Stomach smooth muscle (tissue), 2 donors: ENCODE results near the gene PPCDC.

Experiments used
- H3K27ac ChIP-seq: one replicate; pipeline ENCODE4 v1.7.0; 2013; ENCODE audit warnings: mild to moderate bottlenecking, low read length, inconsistent platforms
- H3K27me3 ChIP-seq, 2 donors: one replicate each; pipeline ENCODE4 v1.7.0; 2013; ENCODE audit warnings: low read length in 2 of 2; ENCODE audit not compliant: insufficient read depth in 2 of 2, control insufficient read depth in 1 of 2
- H3K36me3 ChIP-seq, 2 donors: one replicate each; pipeline ENCODE4 v1.7.0; 2013; ENCODE audit warnings: low read length in 2 of 2; ENCODE audit not compliant: control insufficient read depth in 2 of 2, insufficient read depth in 2 of 2
- H3K4me1 ChIP-seq: one replicate; pipeline ENCODE4 v1.7.0; 2013; ENCODE audit warnings: low read length; ENCODE audit not compliant: control insufficient read depth, insufficient read depth
- H3K4me3 ChIP-seq, 2 donors: one replicate each; pipeline ENCODE4 v1.7.0; 2013; ENCODE audit warnings: low read length in 2 of 2
- H3K9ac ChIP-seq, 2 donors: one replicate each; pipeline ENCODE4 v1.7.0; 2013; ENCODE audit warnings: low read length in 2 of 2, mild to moderate bottlenecking in 1 of 2
- H3K9me3 ChIP-seq, 2 donors: one replicate each; pipeline ENCODE4 v1.7.0; 2013; ENCODE audit warnings: low read length in 2 of 2; ENCODE audit not compliant: control insufficient read depth in 2 of 2
- donor health status: healthy.
- donor health status: Pancreatic carcinoma.

PPCDC gene

DNA sequence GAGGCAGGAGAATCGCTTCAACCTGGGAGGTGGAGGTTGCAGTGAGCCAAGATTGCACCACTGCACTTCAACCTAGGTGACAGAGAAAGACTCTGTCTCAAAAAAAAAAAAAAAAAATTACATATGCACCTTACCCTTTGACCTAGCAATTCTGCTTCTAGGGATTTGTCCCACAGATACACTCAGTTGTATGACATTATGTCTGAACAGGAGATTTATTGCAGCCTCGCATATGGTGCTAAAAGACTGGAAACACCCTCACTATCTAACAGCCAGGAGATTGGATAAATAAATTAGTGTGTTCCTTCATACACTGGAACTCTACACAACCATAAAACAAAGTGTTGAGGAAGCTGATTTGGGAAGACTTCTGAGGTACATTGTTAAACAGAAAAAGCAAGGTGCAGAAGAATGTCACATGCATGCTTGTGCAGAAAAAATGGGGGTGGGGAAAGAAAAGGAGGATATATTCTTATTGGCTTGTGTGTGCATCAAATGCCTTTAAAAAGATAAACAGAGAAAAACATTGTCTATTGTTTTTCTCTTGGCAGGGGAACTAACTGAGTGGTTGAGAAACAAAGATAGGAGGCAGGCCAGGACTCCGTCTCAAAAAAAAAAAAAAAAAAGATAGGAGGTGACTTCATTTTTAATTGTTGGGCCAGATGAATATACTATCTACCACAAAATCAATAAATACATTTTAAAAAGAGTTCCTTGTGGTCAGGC, 30.9 kb downstream of the PPCDC start:
- no peak overlapping the region for H3K27ac ChIP-seq
- no peak overlapping the region for H3K9ac ChIP-seq
- no peaks in the 10 kb centered on the region for H3K36me3 ChIP-seq
- peaks cover 9% of the 10 kb centered on the region for H3K4me1 ChIP-seq
- H3K4me3 ChIP-seq = no peak overlapping the region
- no peaks in the 10 kb centered on the region for H3K9me3 ChIP-seq
- no peaks in the 10 kb centered on the region for H3K27me3 ChIP-seq

DNA sequence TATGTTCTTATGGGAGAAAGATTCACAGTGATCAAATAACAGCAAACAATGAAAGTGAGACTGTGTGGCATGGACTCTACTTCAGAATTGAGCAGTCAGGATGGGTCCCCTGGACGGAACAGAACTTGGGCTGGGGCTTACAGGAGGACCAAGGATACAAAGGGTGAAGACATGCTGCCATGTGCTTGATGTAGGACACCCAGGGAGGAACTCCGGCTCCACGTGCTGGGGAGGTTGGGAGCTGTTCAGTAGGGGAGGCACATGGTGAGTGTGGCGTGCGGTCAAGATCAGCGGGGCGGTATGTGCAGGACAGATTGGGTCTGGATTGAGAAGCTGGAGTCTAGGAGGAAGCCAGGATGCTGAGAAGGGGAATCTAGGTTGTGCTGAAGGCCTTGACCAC, 32.6 kb downstream of the PPCDC start:
- Histone ChIP-seq H3K9ac (no peak overlapping the region), H3K36me3 (no peaks in the 10 kb centered on the region), H3K27ac (no peak overlapping the region), H3K9me3 (no peaks in the 10 kb centered on the region), H3K4me3 (no peak overlapping the region), H3K4me1 (no peaks in the 10 kb centered on the region), H3K27me3 (no peaks in the 10 kb centered on the region)

DNA sequence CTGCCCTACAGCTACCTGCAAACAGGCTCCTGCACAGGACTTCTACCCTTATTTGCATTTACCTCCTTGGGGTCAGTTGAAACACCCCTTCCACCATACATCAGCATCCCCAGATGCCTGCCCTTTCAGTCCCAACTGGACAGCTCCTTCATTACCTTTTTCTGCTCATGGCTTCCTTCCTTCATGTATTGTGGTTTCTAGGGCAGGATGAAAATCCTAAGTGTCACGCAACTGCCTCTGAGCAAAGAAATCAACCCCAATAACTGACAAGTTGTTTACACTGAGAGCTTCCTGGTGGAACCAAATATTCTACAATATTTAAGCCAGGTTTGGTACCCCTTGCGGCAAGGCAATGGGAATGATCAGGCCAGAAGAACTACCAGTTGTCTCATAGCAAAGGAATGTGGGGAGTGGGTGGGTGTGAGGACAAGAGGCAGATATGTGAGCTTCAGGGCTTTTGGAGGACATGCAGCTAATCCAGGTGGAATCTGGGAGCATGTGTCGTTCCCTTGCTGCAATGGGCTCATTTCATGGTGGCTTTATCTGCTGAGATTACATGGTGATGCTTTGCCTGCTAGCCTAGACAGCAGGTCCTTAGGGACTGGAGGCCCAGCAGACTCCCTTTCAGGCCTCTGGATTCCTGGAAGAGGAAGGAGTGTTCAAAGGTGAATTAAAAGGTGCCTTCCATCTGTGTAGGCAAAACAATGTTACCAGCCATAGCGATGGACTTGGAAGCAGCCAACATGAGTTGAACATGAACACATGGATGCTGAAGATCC, 34.9 kb downstream of the PPCDC start:
- H3K9ac ChIP-seq = no peak overlapping the region
- H3K4me1 ChIP-seq = peaks cover 3% of the 10 kb centered on the region
- H3K36me3 ChIP-seq = no peaks in the 10 kb centered on the region
- H3K4me3 ChIP-seq = no peak overlapping the region
- no peaks in the 10 kb centered on the region for H3K27me3 ChIP-seq
- no peaks in the 10 kb centered on the region for H3K9me3 ChIP-seq
- H3K27ac ChIP-seq = no peak overlapping the region

DNA sequence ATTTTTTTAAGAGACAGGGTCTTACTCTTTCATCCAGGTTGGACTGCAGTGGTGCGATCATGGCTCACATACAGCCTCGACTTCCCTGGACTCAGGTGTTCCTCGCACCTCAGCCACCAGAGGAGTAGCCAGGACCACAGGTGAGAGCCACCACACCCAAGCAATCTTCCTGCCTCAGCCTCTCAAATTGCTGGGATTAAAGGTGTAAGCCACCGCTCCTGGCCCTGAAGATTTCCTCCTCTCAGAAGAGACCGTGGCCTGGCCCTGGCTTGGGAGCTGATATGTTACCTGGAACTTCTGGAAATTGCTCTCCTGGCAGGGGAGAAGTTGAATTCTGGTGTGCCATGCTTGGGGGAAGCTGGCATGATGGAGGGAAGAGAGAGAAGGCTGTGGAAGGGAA, 36.2 kb downstream of the PPCDC start:
- H3K27me3 ChIP-seq = no peaks in the 10 kb centered on the region
- no peak overlapping the region for H3K4me3 ChIP-seq
- peaks cover 3% of the 10 kb centered on the region for H3K4me1 ChIP-seq
- H3K36me3 ChIP-seq = no peaks in the 10 kb centered on the region
- no peak overlapping the region for H3K27ac ChIP-seq
- no peaks in the 10 kb centered on the region for H3K9me3 ChIP-seq
- H3K9ac ChIP-seq = no peak overlapping the region

DNA sequence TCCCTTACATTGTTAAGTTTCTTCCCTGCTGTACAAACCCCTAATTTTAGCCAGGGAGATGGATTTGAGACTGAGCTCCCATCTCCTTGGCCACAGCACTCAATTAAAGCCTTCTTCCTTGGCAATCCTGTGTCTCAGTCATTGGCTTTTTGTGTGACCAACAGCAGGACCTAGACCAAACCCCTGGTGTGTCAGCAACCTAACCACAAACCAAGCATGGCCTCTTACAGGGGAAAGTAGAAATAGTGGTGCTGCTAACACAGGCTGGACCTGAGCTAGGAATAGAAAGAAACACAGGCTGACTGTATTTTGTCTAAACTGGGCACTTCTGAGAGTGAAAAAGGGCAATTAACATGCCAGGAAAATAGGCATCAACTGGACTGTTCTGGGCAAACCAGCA, 37.9 kb downstream of the PPCDC start:
- Histone ChIP-seq H3K27ac (no peak overlapping the region), H3K9ac (no peak overlapping the region), H3K36me3 (no peaks in the 10 kb centered on the region), H3K4me1 (peaks cover 3% of the 10 kb centered on the region), H3K4me3 (no peak overlapping the region), H3K27me3 (no peaks in the 10 kb centered on the region), H3K9me3 (no peaks in the 10 kb centered on the region)

DNA sequence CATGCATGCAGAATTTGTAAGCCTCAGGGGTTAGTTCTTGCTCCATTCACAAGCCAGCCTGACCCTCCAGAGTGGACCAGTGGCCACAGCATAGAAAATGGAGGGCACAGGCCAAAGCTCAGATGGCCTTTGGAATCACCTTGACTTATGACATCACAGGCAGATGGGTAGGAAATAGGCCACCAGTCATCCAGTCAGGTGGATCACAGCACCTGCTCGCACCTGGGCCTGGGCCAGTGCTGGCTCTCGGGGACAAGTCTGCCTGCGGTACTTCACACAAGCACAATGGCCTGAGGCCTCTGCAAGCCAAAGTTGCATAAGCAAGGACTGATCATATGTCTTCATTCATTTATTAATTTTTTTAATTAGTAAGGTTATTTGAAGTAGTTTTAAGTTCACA, 39.3 kb downstream of the PPCDC start:
- H3K9ac ChIP-seq = no peak overlapping the region
- H3K27ac ChIP-seq = no peak overlapping the region
- peaks cover 0 to 5% of the 10 kb centered on the region in 2 donors for H3K9me3 ChIP-seq
- H3K4me1 ChIP-seq = peaks cover 3% of the 10 kb centered on the region
- no peaks in the 10 kb centered on the region for H3K36me3 ChIP-seq
- no peaks in the 10 kb centered on the region for H3K27me3 ChIP-seq
- H3K4me3 ChIP-seq = no peak overlapping the region

DNA sequence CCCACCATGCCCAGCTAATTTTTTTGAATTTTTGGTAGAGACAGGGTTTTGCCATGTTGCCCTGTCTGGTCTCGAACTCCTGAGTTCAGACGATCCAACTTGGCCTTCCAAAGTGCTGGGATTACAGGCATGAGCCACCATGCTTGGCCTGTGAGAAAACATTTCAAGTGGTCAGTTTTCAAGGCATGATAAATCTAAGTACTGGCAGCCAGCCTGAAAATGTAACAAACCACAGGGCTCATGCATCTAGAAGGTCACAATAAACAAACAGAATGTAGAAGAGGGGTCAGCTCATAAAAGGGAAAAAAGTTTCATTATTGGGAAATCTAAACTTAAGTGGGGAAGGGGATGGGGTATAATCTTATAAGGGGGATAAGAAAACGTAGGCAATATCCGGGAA, 39.9 kb downstream of the PPCDC start:
- H3K4me1 ChIP-seq = peaks cover 3% of the 10 kb centered on the region
- H3K4me3 ChIP-seq = no peak overlapping the region
- H3K27ac ChIP-seq = no peak overlapping the region
- no peak overlapping the region for H3K9ac ChIP-seq
- no peaks in the 10 kb centered on the region for H3K27me3 ChIP-seq
- H3K9me3 ChIP-seq = peaks cover 0 to 5% of the 10 kb centered on the region in 2 donors
- no peaks in the 10 kb centered on the region for H3K36me3 ChIP-seq

DNA sequence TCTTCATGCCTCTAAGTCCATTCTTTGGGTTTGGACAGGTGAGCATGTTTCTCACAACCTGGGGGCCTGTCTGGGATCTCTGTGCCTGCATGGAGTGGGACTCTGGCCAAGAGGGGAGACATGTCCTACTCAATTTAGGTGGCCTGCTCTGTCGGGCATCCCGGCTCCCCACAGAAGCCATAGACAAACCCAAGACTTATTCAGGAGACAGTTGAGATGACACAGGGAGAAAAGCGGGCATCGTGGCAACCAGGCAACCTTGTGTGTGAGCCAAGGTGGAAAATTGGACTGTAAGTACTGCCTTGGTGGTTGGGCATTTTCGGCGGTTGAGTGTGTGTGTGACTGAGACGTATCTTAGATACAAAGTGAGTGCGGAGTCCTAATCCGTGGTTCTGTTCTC, 40.5 kb downstream of the PPCDC start:
- no peak overlapping the region for H3K27ac ChIP-seq
- H3K36me3 ChIP-seq = no peaks in the 10 kb centered on the region
- no peak overlapping the region for H3K4me3 ChIP-seq
- H3K27me3 ChIP-seq = no peaks in the 10 kb centered on the region
- no peak overlapping the region for H3K9ac ChIP-seq
- H3K9me3 ChIP-seq = peaks cover 0 to 5% of the 10 kb centered on the region in 2 donors
- peaks cover 3% of the 10 kb centered on the region for H3K4me1 ChIP-seq

DNA sequence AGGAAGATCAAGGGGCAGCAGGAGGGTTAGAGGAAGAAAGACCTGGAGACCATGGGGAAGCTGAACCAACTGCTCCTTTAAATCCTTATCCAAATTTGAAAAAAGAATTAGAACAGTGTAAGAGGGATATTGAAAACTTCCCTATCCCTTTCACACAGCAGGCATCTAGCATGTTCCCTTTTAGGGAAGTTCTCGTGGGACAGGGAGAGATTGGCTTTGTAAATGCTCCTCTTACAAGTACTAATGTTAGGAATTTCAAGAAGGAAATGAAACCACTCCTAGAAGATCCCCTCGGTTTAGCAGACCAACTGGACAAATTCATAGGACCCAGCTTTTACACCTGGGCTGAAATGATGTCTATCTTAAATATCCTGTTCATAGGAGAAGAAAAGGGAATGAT, 41.5 kb downstream of the PPCDC start:
- Histone ChIP-seq H3K4me3 (no peak overlapping the region), H3K9me3 (peaks cover 0 to 5% of the 10 kb centered on the region in 2 donors), H3K9ac (no peak overlapping the region), H3K4me1 (peaks cover 3% of the 10 kb centered on the region), H3K27me3 (no peaks in the 10 kb centered on the region), H3K27ac (no peak overlapping the region), H3K36me3 (no peaks in the 10 kb centered on the region)

DNA sequence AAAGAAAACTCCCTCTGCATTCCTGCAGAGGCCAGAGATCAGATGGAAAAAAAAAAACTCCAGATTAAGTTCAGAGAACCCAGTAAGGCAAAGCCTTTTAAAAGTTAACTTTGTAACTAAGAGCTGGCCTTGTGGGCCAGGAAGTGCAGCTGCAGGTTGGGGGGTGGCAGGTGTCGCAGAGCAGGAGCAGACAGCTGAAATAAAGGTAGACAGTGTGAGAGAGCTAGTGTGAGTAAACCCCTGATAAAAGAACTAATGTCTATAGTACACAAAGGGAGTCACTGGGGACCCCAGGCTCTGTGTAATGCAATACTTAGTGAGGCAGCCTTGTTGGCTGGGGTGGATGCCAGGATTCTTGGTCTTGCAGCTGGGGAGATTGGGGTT, 42.1 kb downstream of the PPCDC start:
- Histone ChIP-seq H3K27ac (no peak overlapping the region), H3K36me3 (no peaks in the 10 kb centered on the region), H3K4me1 (peaks cover 3% of the 10 kb centered on the region), H3K9ac (no peak overlapping the region), H3K4me3 (no peak overlapping the region), H3K27me3 (no peaks in the 10 kb centered on the region), H3K9me3 (peaks cover 0 to 5% of the 10 kb centered on the region in 2 donors)
